Heart left ventricle (tissue), 16 donors: ENCODE results near the gene CNTNAP3B. TPM values are rescaled to one million over a fixed set of nuclear protein-coding genes. Genes with fewer than 3 reads are reported as not detected.
"Not testable (repeated sequence)": the region's sequence is repeated elsewhere in the genome, so short reads cannot be mapped to it uniquely, and the experiment has no call there.

ENCODE experiments used
- ATAC-seq, 4 donors: fragments of 200-7000 bp; cut with Tn5 transposase; one replicate each; pipeline ENCODE4 v1.9.1; 2020 to 2022; ENCODE audit warnings: moderate library complexity in 4 of 4, mild to moderate bottlenecking in 3 of 4, moderate number of reproducible peaks in 1 of 4
- DNase-seq, 5 donors: peaks; one replicate each; pipeline ENCODE4 v3.0.0-alpha.2; 2020
- H3K27ac ChIP-seq, 12 donors: fragments of 200-600 bp; sonication (generic) in 4 of 12; one replicate each; pipeline versions ENCODE4 v1.5.0 to v1.8.0; 2016 to 2022; ENCODE audit warnings: mild to moderate bottlenecking in 2 of 12
- H3K27me3 ChIP-seq, 9 donors: fragments of 200-600 bp; sonication (generic) in 2 of 9; one replicate each; pipeline versions ENCODE4 v1.5.1 to v1.8.0; 2016 to 2022; ENCODE audit warnings: mild to moderate bottlenecking in 3 of 9
- H3K36me3 ChIP-seq, 9 donors: fragments of 200-600 bp; sonication (generic) in 2 of 9; one replicate each; pipeline versions ENCODE4 v1.5.0 to v1.8.0; 2018 to 2022; ENCODE audit warnings: mild to moderate bottlenecking in 2 of 9
- H3K4me1 ChIP-seq, 12 donors: fragments of 200-600 bp; sonication (generic) in 4 of 12; one replicate each; pipeline versions ENCODE4 v1.5.0 to v1.8.0; 2016 to 2022; ENCODE audit warnings: mild to moderate bottlenecking in 3 of 12
- H3K4me3 ChIP-seq, 12 donors: fragments of 200-600 bp; sonication (generic) in 4 of 12; one replicate each; pipeline versions ENCODE4 v1.5.0 to v1.8.0; 2017 to 2022; ENCODE audit warnings: mild to moderate bottlenecking in 9 of 12, moderate library complexity in 4 of 12
- H3K9me3 ChIP-seq, 12 donors: fragments of 200-600 bp; sonication (generic) in 4 of 12; one replicate each; pipeline versions ENCODE4 v1.5.0 to v1.8.0; 2016 to 2022; ENCODE audit warnings: mild to moderate bottlenecking in 1 of 12
- WGBS, 4 donors: extraction: QIAGEN DNeasy Blood & Tissue Kit in 2 of 4; methylation state at CpG; one replicate each; pipeline versions ENCODE4 v1.1.5 to v1.1.7; 2013 to 2018; 5-methylcytosine and 5-hydroxymethylcytosine counted together
- intact Hi-C, 10 donors: fragments of 100-400 bp; cut with DNase I; formaldehyde crosslinking; loops; one replicate each; pipeline versions ENCODE4 v1.11.1 to v1.14.2; 2022
- polyA plus RNA-seq, 2 donors: library from polyadenylated mRNA; stranded (reverse); fragments of 200-250 nt; gene quantifications; one replicate each; pipeline ENCODE4 v1.2.3, GENCODE V29; 2013
- total RNA-seq, 9 donors: library from RNA; depleted of rRNA in 2 of 9; stranded (reverse); fragments of >200 nt in 2 of 9; fragmentation: NEBNext Ultra II Directional in 3 of 9; extraction: Animal tissue kit (Norgen Biotek cat#: 25700) in 3 of 9; gene quantifications; one replicate each; pipeline versions ENCODE4 v1.1.0 to v1.2.4, GENCODE V29; 2016 to 2023
- donor health status: ischemic (EF 13 %, LVEDD 7.1; RV severe dilation, severe dysfunction).
- donor health status: healthy with polysubstance abuse.
- donor health status: DM: no; HTN: yes; CAD: no.
- donor health status: DM: no; HTN: no; CAD: no.
- donor health status: ischemic (EF 25% LVEDD 6.9; RV normal size, moderate dysfunction).
- donor health status: ischemic (EF 25% LVEDD 5.7; RV mildly dilated, moderate dysfunction).
- donor health status: healthy.
- donor health status: DM: yes; HTN: yes; CAD: no.
- donor health status: ischemic (EF 35%, LVEDD 5.7; RV mildly dilated, moderate dysfunction).
- donor health status: nonischemic (EF 11% LVEDD 7.7; RV severe dilation, severe dysfunction).
- donor health status: DM: yes; HTN: yes; CAD: no.
- donor health status: PGD.
- donor health status: ischemic (EF 29% LVEDD 5.4; RV normal size, mild dysfunction).
- donor health status: nonischemic (EF 23%, LVEDD 6.1; RV moderate dilation, normal function).

The CNTNAP3B gene
- total and polyA plus RNA-seq, 11 donors = 2.3 to 13.6 (median 4.7) TPM

DNA sequence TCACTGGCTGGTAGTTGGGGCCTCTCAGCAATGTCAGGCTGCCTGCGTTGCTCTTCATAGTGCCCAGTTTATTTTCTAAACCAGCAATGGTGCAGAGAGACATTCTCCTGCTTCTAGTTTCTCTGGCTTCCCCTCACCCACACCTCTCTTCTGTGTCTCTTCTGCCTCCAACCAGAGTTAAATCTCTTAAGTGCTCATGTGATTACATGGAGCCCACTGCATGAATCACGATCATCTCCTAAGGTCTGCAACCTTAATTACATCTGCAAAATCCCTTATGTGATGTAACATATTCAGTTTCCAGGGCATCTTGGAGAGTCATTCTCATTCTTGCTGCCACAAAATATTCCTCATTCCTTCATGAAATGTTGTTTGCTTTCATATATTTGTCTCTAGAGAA is 149.0 kb downstream of the CNTNAP3B start:
- H3K36me3 ChIP-seq, H3K9me3 ChIP-seq, intact Hi-C loops, H3K27ac ChIP-seq, H3K27me3 ChIP-seq, ATAC-seq, H3K4me3 ChIP-seq, H3K4me1 ChIP-seq, DNase-seq: not testable (repeated sequence)
- no CpG with 5 or more reads among the region's 2 CpGs for WGBS, 4 donors

DNA sequence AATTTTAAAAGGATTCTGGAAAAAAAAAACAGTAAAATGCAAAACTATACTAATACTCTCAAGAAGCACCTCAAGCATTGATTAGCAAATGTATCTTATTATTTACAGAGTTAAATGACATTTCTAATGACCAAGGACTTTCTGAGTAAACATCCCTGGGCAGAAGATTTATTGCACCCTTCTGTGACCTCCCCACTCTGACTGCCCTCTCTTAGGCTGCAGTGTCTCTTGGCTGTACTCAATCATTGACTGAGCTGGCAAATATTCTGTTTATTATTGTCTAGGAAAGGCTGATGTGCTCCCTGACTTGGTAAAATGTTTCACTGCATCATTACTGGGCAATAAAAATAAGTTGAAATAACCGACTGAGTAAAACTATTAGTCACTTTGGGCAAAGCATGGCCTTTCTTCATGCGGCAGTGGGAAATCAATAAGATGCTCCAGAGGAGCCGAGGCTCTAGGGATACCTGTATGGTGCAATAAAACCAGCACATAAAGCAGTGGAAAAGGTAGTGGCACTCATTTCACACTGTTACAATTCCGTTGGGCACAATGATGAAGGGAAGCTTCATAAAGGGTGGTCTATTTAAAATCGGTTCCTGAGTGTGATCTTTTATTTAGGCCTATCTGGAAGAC is 151.1 kb downstream of the CNTNAP3B start:
- ATAC-seq, intact Hi-C loops: not testable (repeated sequence)

DNA sequence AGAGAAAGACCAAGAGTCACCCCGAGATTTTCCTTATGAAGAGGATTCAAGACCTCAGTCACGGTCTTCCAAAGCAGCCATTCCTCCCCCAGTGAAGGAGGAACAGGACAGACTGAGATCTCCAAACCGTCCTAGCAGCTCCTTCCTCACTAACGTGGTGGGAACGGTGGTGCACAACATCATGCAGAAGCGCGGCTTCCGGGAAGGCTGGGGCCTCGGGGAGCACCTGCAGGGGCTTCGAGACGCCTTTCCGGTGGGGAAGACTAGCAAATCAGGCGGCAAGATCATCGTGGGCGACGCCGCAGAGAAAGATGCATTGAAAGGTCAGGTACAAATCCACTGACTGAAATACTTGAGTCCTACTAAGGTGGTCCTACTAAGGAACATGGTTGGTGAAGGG is 154.3 kb downstream of the CNTNAP3B start:
- H3K4me3 ChIP-seq, DNase-seq: not testable (repeated sequence)
- WGBS, 4 donors = 87 to 97% (median 96%) methylated on average over 10 to 15 of the region's 17 CpGs

More for the DNA sequence above, 151.1 kb downstream of the CNTNAP3B start:
- WGBS, 4 donors = 89% methylated on average over 1 of the region's 5 CpGs; no CpG with 5 or more reads in 3 of the 4 donors
- not testable (repeated sequence) for H3K27ac ChIP-seq, DNase-seq, H3K27me3 ChIP-seq, H3K9me3 ChIP-seq, H3K4me3 ChIP-seq, H3K36me3 ChIP-seq, H3K4me1 ChIP-seq

DNA sequence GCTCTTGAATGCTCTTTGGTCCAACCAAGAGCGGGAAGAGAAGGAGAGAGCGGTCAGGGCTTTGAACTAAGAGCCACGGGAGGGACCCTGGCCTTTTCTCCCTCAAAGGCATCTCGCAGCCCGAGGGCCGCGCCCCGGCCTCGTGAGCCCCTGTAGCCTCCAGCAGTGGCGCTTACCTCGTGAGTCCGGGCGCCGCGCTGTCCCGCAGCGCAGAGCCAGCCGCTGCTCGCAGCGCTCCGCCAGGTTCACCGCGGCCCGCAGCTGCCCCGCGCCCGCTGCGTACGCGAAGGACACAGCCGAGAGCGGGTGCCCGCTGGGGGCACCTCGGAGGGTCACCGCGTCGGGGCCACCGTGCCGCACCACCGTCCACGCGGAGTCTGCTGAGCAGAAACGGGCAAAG is 176.2 kb downstream of the CNTNAP3B start:
- ATAC-seq, H3K27ac ChIP-seq, intact Hi-C loops, DNase-seq, H3K4me3 ChIP-seq, H3K36me3 ChIP-seq, H3K27me3 ChIP-seq, H3K9me3 ChIP-seq, H3K4me1 ChIP-seq: not testable (repeated sequence)
- WGBS, 4 donors = 23 to 84% (median 41%) methylated on average over 3 to 43 of the region's 43 CpGs; no CpG with 5 or more reads in 1 of the 4 donors

More for the DNA sequence above, 154.3 kb downstream of the CNTNAP3B start:
- H3K4me1 ChIP-seq, intact Hi-C loops, ATAC-seq, H3K36me3 ChIP-seq, H3K9me3 ChIP-seq, H3K27ac ChIP-seq, H3K27me3 ChIP-seq: not testable (repeated sequence)

DNA sequence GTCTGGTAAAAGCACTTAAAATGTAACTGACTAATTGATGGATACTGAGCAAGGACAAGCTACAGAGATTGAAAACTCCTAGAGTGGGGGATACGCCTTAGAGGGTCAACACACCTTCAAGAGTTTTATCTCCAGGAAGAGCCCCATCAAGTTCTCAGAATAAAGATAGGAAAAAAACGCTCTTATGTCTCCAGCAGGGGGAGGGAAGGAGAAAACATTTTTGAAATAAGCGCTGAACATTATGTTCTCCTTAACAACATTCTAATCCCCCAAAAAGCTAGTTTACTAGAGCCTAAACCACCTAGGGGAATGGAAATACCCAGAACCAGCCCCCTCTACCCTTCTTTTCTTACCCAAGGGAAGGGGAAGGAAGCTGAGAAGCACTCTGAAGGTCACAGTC is 187.5 kb downstream of the CNTNAP3B start:
- H3K27me3 ChIP-seq, H3K9me3 ChIP-seq, H3K36me3 ChIP-seq, H3K4me3 ChIP-seq, H3K27ac ChIP-seq, ATAC-seq, DNase-seq, intact Hi-C loops, H3K4me1 ChIP-seq: not testable (repeated sequence)
- 62 to 69% (median 67%) methylated on average over 2 to 3 of the region's 3 CpGs for WGBS, 4 donors

DNA sequence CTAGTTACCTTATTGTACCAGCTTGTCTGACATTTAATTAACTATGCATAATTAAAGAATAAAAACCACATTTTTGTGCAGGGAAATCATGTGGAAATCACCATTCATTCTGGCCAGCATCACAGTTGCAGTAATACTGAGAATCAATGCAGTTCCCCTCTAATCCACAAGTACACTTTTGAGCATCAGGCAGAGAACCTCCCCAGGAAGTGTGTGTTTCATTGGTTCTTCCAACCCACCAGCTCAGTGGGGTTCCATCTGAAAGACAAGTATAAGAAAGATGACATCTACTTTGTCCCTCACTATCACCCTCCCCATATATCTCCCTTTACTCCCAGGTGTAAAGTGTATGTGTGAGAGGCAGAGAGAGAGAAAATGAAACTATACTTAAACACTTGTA is 191.1 kb downstream of the CNTNAP3B start:
- H3K36me3 ChIP-seq, H3K27ac ChIP-seq, H3K4me1 ChIP-seq, intact Hi-C loops, H3K9me3 ChIP-seq, H3K27me3 ChIP-seq, DNase-seq, ATAC-seq, H3K4me3 ChIP-seq: not testable (repeated sequence)

DNA sequence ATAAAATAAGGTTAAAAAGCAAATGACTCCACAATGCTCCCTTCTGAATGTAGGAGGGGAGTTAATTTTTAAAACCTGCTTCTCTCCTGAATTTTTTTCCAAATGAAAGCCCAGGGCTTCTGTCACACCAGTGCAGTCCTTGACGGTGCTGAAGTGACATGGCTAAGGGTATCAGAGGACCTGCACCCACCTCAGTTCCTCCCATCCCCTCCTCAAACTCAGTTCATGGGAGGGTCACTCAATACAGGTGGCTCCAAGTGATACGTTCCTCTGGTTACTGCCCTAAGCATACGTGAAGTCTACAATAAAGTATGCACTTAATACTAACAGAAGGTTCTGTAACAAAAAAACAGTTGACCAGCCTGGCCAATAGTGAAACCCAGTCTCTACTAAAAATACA is 193.5 kb downstream of the CNTNAP3B start:
- 66 to 76% (median 73%) methylated on average over 3 of the region's 3 CpGs for WGBS, 4 donors
- intact Hi-C loops = not testable (repeated sequence)

DNA sequence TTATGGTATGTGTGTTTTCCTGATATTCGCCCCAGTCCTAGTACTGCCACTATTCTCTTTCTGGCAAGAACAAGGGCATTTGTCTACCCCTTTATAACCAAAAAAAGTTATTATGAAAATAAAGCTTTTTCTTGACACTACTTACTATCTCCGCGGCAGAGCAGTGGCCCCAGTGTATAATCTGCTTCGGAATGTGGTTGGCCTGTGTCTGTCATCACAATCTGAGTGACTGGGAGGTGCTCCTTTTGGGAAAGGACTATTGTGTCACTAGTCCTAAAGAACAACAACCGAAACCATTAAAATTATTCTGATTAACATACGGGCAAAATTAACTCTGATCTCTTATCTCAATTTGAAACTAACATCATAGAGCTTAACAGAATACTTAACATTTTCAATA is 200.1 kb downstream of the CNTNAP3B start:
- H3K27ac ChIP-seq, H3K4me3 ChIP-seq, DNase-seq, intact Hi-C loops, H3K27me3 ChIP-seq, H3K9me3 ChIP-seq, H3K36me3 ChIP-seq, H3K4me1 ChIP-seq: not testable (repeated sequence)
- WGBS, 4 donors = 21 to 43% (median 40%) methylated on average over 5 of the region's 6 CpGs
- ATAC-seq = peak in 1 of 4 donors; percentile 70

More for the DNA sequence above, 193.5 kb downstream of the CNTNAP3B start:
- not testable (repeated sequence) for H3K4me1 ChIP-seq, DNase-seq, H3K4me3 ChIP-seq, H3K9me3 ChIP-seq, H3K27ac ChIP-seq, H3K36me3 ChIP-seq, H3K27me3 ChIP-seq
- ATAC-seq = peak in 1 of 4 donors; percentile 52

DNA sequence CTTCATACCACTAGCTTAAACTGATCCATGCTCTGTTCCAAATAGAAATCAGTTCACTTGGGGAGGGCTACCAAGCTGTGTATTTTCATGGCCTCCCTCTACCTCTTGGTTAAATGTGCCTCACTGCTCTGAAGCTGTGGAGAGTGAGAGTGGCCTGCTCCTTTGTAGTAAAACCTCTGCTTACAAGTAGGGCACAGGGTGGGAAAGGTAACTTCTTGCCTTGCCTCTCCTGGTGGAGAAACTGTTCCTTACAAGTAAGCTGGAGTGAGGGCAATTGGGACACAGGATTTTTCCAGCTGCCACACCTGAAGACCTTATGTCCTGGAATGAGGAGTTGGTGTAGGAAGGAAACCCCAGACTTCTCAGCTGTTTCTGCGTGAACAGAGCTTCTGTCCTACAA is 211.9 kb downstream of the CNTNAP3B start:
- H3K4me3 ChIP-seq, ATAC-seq, H3K27ac ChIP-seq, H3K27me3 ChIP-seq, intact Hi-C loops, H3K36me3 ChIP-seq, H3K9me3 ChIP-seq, DNase-seq, H3K4me1 ChIP-seq: not testable (repeated sequence)
- WGBS, 4 donors = 0 to 100% (median 50%) methylated on average over 1 of the region's 1 CpG; no CpG with 5 or more reads in 1 of the 4 donors

DNA sequence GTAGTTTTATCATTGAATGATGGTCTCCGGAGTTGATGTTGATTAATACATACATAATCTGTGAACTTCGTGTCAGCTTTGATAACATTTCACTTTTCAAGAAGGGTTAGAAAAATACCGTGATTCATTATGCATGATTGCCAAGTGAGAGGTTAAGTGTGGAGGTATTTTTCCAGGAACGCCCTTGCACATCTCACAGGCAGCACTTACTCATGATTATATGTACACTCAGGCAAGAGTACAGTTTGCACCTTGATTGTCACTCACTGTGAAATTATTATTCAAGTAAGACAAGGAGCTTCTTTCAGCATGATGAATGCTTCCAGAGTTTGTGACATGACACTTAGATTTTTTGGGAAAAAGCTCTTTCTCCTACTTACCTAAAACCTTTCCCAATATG is 223.7 kb downstream of the CNTNAP3B start:
- H3K27ac ChIP-seq, H3K27me3 ChIP-seq, H3K36me3 ChIP-seq, intact Hi-C loops, ATAC-seq, DNase-seq, H3K9me3 ChIP-seq, H3K4me3 ChIP-seq, H3K4me1 ChIP-seq: not testable (repeated sequence)
- no CpG with 5 or more reads among the region's 4 CpGs for WGBS, 4 donors

DNA sequence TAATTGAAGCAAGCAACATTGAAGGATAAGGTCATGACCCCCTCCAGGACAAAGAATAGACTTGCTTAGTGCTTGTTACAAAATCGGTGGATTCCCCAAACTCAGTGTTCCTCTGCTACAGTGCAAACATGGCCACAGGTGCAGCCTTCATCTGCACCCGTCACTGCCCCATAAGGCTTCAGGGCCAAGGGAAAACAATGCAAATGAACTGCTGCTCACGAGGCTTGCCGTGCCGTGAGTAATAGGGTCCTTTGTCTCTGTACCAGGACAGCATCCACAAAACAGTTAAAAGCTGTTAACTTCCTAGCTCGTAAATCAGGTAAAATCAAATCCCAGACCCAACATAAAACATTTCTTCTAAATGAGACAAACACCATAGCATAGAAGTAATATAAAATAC is 226.5 kb downstream of the CNTNAP3B start:
- H3K4me1 ChIP-seq, H3K4me3 ChIP-seq, DNase-seq, H3K27me3 ChIP-seq, intact Hi-C loops, H3K36me3 ChIP-seq, ATAC-seq, H3K9me3 ChIP-seq, H3K27ac ChIP-seq: not testable (repeated sequence)
- no CpG with 5 or more reads among the region's 6 CpGs for WGBS, 4 donors
